HepG2 (cell line): ENCODE measurements around the gene DLX1.

Experiments
- ETV6 ChIP-seq: sonication (generic); formaldehyde crosslinking; conservative IDR thresholded peaks from 2 replicates; pipeline ENCODE4 v1.4.0; 2020; ENCODE audit warnings: missing genetic modification reagents
- EZH2 ChIP-seq: conservative IDR thresholded peaks from 2 replicates; pipeline ENCODE4 v1.6.1; 2012; ENCODE audit warnings: mild to moderate bottlenecking, low read depth, low read length, moderate library complexity
- JUND ChIP-seq: sonication (generic); formaldehyde crosslinking; IDR thresholded peaks from 2 replicates; pipeline ENCODE4 v1.8.0; 2022; ENCODE audit warnings: mild to moderate bottlenecking, missing genetic modification reagents
- MIER2 ChIP-seq: IDR thresholded peaks from 2 replicates; pipeline ENCODE4 v1.6.1; 2016; ENCODE audit warnings: missing biosample characterization, missing genetic modification reagents
- POLR2A ChIP-seq, 2 experiments: IDR thresholded peaks; 2 replicates each; pipeline ENCODE4 v1.6.1; 2011; ENCODE audit warnings: low read depth in 2 of 2, low read length in 2 of 2, mild to moderate bottlenecking in 1 of 2, moderate library complexity in 1 of 2; ENCODE audit not compliant: insufficient read depth in 1 of 2
- ZNF232 ChIP-seq: sonication (generic); formaldehyde crosslinking; IDR thresholded peaks from 2 replicates; pipeline ENCODE4 v1.4.0; 2020; ENCODE audit warnings: missing genetic modification reagents, borderline replicate concordance
- ZNF550 ChIP-seq: sonication (generic); formaldehyde crosslinking; IDR thresholded peaks from 2 replicates; pipeline ENCODE4 v1.4.0; 2020; ENCODE audit warnings: mild to moderate bottlenecking, missing genetic modification reagents, borderline replicate concordance
- ZNF605 ChIP-seq: sonication (generic); formaldehyde crosslinking; IDR thresholded peaks from 2 replicates; pipeline ENCODE4 v1.8.0; 2022; ENCODE audit warnings: mild to moderate bottlenecking, missing genetic modification reagents
- ZNF616 ChIP-seq: sonication (generic); formaldehyde crosslinking; IDR thresholded peaks from 2 replicates; pipeline ENCODE4 v1.5.0; 2020; ENCODE audit warnings: low read depth, mild to moderate bottlenecking, missing genetic modification reagents
- ZNF850 ChIP-seq: sonication (generic); formaldehyde crosslinking; conservative IDR thresholded peaks from 2 replicates; pipeline ENCODE4 v1.9.0; 2021; ENCODE audit warnings: mild to moderate bottlenecking, missing genetic modification reagents
- TF ChIP-seq, protein P1 (sequence below): sonication (generic); formaldehyde crosslinking; IDR thresholded peaks from 2 replicates; pipeline ENCODE4 v1.4.0; 2020; ENCODE audit warnings: missing genetic modification reagents
- TF ChIP-seq, protein P2 (sequence below): sonication (generic); formaldehyde crosslinking; IDR thresholded peaks from 2 replicates; pipeline ENCODE4 v1.5.0; 2020; ENCODE audit warnings: mild to moderate bottlenecking, missing genetic modification reagents, moderate library complexity
- TF ChIP-seq, protein P3 (sequence below): IDR thresholded peaks from 2 replicates; pipeline ENCODE4 v1.6.1; 2012; ENCODE audit warnings: low read length, improper control_type of control experiment

DNA sequence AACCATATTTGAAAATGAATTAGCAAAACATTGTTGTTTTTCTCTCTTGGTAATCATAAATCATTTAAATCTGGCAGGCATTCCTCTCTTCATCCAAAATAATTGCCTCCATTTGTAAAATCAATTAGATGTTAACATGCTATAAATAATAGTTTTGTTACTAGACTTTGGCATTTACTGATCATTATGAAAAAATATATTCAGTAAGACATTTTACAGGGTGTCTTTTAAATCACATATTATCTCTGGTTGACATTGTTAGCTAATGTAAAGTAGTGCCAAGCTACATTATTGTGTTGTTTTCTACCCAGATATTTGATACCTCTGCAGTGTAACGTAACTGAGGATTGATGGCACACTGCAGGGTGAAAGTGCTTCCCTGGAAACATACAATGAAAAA lies 31.8 kb upstream of the DLX1 start:
- TF ChIP-seq, protein P1, sequence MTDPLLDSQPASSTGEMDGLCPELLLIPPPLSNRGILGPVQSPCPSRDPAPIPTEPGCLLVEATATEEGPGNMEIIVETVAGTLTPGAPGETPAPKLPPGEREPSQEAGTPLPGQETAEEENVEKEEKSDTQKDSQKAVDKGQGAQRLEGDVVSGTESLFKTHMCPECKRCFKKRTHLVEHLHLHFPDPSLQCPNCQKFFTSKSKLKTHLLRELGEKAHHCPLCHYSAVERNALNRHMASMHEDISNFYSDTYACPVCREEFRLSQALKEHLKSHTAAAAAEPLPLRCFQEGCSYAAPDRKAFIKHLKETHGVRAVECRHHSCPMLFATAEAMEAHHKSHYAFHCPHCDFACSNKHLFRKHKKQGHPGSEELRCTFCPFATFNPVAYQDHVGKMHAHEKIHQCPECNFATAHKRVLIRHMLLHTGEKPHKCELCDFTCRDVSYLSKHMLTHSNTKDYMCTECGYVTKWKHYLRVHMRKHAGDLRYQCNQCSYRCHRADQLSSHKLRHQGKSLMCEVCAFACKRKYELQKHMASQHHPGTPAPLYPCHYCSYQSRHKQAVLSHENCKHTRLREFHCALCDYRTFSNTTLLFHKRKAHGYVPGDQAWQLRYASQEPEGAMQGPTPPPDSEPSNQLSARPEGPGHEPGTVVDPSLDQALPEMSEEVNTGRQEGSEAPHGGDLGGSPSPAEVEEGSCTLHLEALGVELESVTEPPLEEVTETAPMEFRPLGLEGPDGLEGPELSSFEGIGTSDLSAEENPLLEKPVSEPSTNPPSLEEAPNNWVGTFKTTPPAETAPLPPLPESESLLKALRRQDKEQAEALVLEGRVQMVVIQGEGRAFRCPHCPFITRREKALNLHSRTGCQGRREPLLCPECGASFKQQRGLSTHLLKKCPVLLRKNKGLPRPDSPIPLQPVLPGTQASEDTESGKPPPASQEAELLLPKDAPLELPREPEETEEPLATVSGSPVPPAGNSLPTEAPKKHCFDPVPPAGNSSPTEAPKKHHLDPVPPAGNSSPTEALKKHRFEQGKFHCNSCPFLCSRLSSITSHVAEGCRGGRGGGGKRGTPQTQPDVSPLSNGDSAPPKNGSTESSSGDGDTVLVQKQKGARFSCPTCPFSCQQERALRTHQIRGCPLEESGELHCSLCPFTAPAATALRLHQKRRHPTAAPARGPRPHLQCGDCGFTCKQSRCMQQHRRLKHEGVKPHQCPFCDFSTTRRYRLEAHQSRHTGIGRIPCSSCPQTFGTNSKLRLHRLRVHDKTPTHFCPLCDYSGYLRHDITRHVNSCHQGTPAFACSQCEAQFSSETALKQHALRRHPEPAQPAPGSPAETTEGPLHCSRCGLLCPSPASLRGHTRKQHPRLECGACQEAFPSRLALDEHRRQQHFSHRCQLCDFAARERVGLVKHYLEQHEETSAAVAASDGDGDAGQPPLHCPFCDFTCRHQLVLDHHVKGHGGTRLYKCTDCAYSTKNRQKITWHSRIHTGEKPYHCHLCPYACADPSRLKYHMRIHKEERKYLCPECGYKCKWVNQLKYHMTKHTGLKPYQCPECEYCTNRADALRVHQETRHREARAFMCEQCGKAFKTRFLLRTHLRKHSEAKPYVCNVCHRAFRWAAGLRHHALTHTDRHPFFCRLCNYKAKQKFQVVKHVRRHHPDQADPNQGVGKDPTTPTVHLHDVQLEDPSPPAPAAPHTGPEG, result no peak
- TF ChIP-seq, protein P2, sequence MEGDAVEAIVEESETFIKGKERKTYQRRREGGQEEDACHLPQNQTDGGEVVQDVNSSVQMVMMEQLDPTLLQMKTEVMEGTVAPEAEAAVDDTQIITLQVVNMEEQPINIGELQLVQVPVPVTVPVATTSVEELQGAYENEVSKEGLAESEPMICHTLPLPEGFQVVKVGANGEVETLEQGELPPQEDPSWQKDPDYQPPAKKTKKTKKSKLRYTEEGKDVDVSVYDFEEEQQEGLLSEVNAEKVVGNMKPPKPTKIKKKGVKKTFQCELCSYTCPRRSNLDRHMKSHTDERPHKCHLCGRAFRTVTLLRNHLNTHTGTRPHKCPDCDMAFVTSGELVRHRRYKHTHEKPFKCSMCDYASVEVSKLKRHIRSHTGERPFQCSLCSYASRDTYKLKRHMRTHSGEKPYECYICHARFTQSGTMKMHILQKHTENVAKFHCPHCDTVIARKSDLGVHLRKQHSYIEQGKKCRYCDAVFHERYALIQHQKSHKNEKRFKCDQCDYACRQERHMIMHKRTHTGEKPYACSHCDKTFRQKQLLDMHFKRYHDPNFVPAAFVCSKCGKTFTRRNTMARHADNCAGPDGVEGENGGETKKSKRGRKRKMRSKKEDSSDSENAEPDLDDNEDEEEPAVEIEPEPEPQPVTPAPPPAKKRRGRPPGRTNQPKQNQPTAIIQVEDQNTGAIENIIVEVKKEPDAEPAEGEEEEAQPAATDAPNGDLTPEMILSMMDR (CRISPR knock-in tag), result no peak
- no peak for TF ChIP-seq ZNF232 (CRISPR knock-in tag)
- TF ChIP-seq ZNF850 (CRISPR knock-in tag), result no peak
- TF ChIP-seq ZNF605 (CRISPR knock-in tag), result no peak
- no peak for TF ChIP-seq ETV6 (CRISPR knock-in tag)
- no peak for TF ChIP-seq JUND (CRISPR knock-in tag)
- TF ChIP-seq EZH2, result no peak
- TF ChIP-seq MIER2 (CRISPR knock-in tag), result no peak
- no peak for TF ChIP-seq POLR2A (IDR thresholded peaks at IDR 0.05; ENCODE audit: insufficient read depth in 1 of 2, low read depth in 2 of 2, low read length in 2 of 2)
- TF ChIP-seq, protein P3, sequence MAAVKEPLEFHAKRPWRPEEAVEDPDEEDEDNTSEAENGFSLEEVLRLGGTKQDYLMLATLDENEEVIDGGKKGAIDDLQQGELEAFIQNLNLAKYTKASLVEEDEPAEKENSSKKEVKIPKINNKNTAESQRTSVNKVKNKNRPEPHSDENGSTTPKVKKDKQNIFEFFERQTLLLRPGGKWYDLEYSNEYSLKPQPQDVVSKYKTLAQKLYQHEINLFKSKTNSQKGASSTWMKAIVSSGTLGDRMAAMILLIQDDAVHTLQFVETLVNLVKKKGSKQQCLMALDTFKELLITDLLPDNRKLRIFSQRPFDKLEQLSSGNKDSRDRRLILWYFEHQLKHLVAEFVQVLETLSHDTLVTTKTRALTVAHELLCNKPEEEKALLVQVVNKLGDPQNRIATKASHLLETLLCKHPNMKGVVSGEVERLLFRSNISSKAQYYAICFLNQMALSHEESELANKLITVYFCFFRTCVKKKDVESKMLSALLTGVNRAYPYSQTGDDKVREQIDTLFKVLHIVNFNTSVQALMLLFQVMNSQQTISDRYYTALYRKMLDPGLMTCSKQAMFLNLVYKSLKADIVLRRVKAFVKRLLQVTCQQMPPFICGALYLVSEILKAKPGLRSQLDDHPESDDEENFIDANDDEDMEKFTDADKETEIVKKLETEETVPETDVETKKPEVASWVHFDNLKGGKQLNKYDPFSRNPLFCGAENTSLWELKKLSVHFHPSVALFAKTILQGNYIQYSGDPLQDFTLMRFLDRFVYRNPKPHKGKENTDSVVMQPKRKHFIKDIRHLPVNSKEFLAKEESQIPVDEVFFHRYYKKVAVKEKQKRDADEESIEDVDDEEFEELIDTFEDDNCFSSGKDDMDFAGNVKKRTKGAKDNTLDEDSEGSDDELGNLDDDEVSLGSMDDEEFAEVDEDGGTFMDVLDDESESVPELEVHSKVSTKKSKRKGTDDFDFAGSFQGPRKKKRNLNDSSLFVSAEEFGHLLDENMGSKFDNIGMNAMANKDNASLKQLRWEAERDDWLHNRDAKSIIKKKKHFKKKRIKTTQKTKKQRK, result no peak
- TF ChIP-seq ZNF550 (CRISPR knock-in tag), result no peak
- no peak for TF ChIP-seq ZNF616 (CRISPR knock-in tag)
